ENCODE measurements around the gene GGTLC2. TPM values are rescaled to one million over a fixed set of nuclear protein-coding genes. Genes with fewer than 3 reads are reported as not detected.

The GGTLC2 gene
- not detected in 2 replicates for total RNA-seq (ENCODE audit: low replicate concordance)

GRCh38 chr22:22644314-22644713 is at the start of gene GGTLC2:
Gene GGTLC2 (plus strand): TSS chr22:22644614. CDS start chr22:22646346, 1,732 bp downstream.

Other genes with a start within 250 kb of the GGTLC2 start
- 0.08 and 0.12 TPM in 2 replicates for gene ZNF280B, start 135.9 kb upstream of the GGTLC2 start, total RNA-seq (ENCODE audit: low replicate concordance)
- 0.23 TPM in 1 of 2 replicates, not detected in the other for gene ZNF280A, start 124.3 kb upstream of the GGTLC2 start, total RNA-seq (ENCODE audit: low replicate concordance)
- 0.47 TPM in 1 of 2 replicates, not detected in the other for gene PRAME, start 85.3 kb upstream of the GGTLC2 start, total RNA-seq (ENCODE audit: low replicate concordance)
- gene IGLL5, start 243.2 kb downstream of the GGTLC2 start, total RNA-seq (ENCODE audit: low replicate concordance): not detected in 2 replicates